Testis (tissue), 2 donors: ENCODE data around the gene CERK.

ENCODE experiments used
- POLR2A ChIP-seq: fragments of 450-650 bp; IDR thresholded peaks from one replicate; pipeline ENCODE4 v1.6.1; 2017; ENCODE audit warnings: antibody characterized with exemption, mild to moderate bottlenecking, moderate library complexity
- TF ChIP-seq, protein P1 (sequence below), 3 experiments: fragments of 450-650 bp in 2 of 3; fragments of 200-600 bp in 1 of 3; sonication (generic) in 1 of 3; IDR thresholded peaks; one replicate each; pipeline ENCODE4 v1.5.1; 2016 to 2019; ENCODE audit warnings: antibody characterized with exemption in 3 of 3, mild to moderate bottlenecking in 2 of 3, moderate library complexity in 1 of 3

DNA sequence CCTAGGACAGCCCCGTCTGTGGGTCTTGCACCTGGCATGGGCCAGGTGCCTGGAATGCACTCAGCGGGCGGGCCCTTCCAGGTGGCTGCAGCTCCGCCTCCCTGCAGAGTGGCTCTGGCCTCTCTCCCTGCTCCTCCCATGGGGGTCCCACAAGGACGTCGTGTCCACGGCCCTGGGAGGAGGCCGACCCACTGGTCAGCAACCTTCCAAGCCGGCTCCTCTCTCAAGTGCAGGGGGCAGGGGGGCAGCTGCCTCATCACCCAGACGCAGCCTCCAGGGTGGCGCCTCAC lies 41.9 kb downstream of the CERK start:
- no peak for TF ChIP-seq POLR2A
- TF ChIP-seq, protein P1, sequence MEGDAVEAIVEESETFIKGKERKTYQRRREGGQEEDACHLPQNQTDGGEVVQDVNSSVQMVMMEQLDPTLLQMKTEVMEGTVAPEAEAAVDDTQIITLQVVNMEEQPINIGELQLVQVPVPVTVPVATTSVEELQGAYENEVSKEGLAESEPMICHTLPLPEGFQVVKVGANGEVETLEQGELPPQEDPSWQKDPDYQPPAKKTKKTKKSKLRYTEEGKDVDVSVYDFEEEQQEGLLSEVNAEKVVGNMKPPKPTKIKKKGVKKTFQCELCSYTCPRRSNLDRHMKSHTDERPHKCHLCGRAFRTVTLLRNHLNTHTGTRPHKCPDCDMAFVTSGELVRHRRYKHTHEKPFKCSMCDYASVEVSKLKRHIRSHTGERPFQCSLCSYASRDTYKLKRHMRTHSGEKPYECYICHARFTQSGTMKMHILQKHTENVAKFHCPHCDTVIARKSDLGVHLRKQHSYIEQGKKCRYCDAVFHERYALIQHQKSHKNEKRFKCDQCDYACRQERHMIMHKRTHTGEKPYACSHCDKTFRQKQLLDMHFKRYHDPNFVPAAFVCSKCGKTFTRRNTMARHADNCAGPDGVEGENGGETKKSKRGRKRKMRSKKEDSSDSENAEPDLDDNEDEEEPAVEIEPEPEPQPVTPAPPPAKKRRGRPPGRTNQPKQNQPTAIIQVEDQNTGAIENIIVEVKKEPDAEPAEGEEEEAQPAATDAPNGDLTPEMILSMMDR (IDR thresholded peaks at IDR 0.05), result no peak
